Suprapubic skin (tissue), 4 donors: ENCODE data around the gene GATA1. TPM values are rescaled to one million over a fixed set of nuclear protein-coding genes. Genes with fewer than 3 reads are reported as not detected.

Source experiments
- DNase-seq, 2 donors: peaks; one replicate each; pipeline ENCODE4 v3.0.0-alpha.2; 2019; ENCODE audit warnings: low spot score in 2 of 2
- H3K27ac ChIP-seq: fragments of 200-600 bp; sonication (generic); one replicate; pipeline ENCODE4 v1.5.1; 2019
- H3K27me3 ChIP-seq: fragments of 200-600 bp; sonication (generic); one replicate; pipeline ENCODE4 v1.5.1; 2019
- H3K36me3 ChIP-seq: fragments of 200-600 bp; sonication (generic); one replicate; pipeline ENCODE4 v1.5.1; 2019
- H3K4me1 ChIP-seq: fragments of 200-600 bp; sonication (generic); one replicate; pipeline ENCODE4 v1.5.1; 2019
- H3K4me3 ChIP-seq: fragments of 200-600 bp; sonication (generic); one replicate; pipeline ENCODE4 v1.5.1; 2019; ENCODE audit warnings: mild to moderate bottlenecking
- H3K9me3 ChIP-seq: fragments of 200-600 bp; sonication (generic); one replicate; pipeline ENCODE4 v1.5.1; 2019
- CTCF ChIP-seq, 2 donors: fragments of 200-600 bp in 1 of 2; fragments of 450-650 bp in 1 of 2; sonication (generic) in 1 of 2; IDR thresholded peaks; one replicate each; pipeline ENCODE4 v1.5.1; 2016 to 2019; ENCODE audit warnings: antibody characterized with exemption in 2 of 2, mild to moderate bottlenecking in 1 of 2, moderate library complexity in 1 of 2
- EP300 ChIP-seq: sonication (generic); formaldehyde crosslinking; IDR thresholded peaks from one replicate; pipeline ENCODE4 v1.6.1; 2017; ENCODE audit warnings: antibody characterized with exemption
- POLR2A ChIP-seq, 2 donors: fragments of 450-650 bp; IDR thresholded peaks; one replicate each; pipeline ENCODE4 v1.6.1; 2017; ENCODE audit warnings: antibody characterized with exemption in 2 of 2, mild to moderate bottlenecking in 2 of 2, moderate library complexity in 2 of 2
- POLR2AphosphoS5 ChIP-seq, 3 donors: sonication (generic); formaldehyde crosslinking; IDR thresholded peaks; one replicate each; pipeline ENCODE4 v1.6.1; 2017; ENCODE audit warnings: antibody characterized with exemption in 3 of 3
- WGBS: methylation state at CpG from one replicate; pipeline ENCODE4 v1.1.5; 2018; 5-methylcytosine and 5-hydroxymethylcytosine counted together
- total RNA-seq, 4 donors: library from RNA; depleted of rRNA; stranded (reverse); fragments of >200 nt; gene quantifications; one replicate each; pipeline ENCODE4 v1.1.0, GENCODE V29; 2016

The GATA1 gene
- total RNA-seq, 4 donors from 2014 or later: not detected

GRCh38 chrX:48839686-48840085 is 53.3 kb downstream of the GATA1 start:
- H3K9me3 ChIP-seq: no peaks in the 10 kb centered on the region
- peak in 1 of 2 donors; percentile 6 for DNase-seq
- 85% methylated on average over 10 of the region's 10 CpGs for WGBS
- peaks cover 5% of the 10 kb centered on the region for H3K27me3 ChIP-seq
- H3K4me1 ChIP-seq: peaks cover 6% of the 10 kb centered on the region
- no peak for TF ChIP-seq POLR2A (IDR thresholded peaks at IDR 0.05)
- TF ChIP-seq EP300: no peak
- no peak for TF ChIP-seq POLR2AphosphoS5 (IDR thresholded peaks at IDR 0.05)
- TF ChIP-seq CTCF (IDR thresholded peaks at IDR 0.05): no peak
- H3K36me3 ChIP-seq: no peaks in the 10 kb centered on the region
- H3K4me3 ChIP-seq: no peak overlapping the region
- H3K27ac ChIP-seq: no peak overlapping the region

Other genes with a start within 250 kb of the GATA1 start
- 10 to 100 TPM; 12.9 to 21.2 (median 17.3) TPM for gene TBC1D25, start 246.9 kb upstream of the GATA1 start, total RNA-seq
- gene RBM3, start 212.1 kb upstream of the GATA1 start, total RNA-seq: 100 to 1,000 TPM; 167 to 245 (median 204) TPM
- 100 to 1,000 TPM in 1 of 4 donors, 10 to 100 TPM in 3; 71.1 to 105 (median 93.2) TPM for gene WDR13, start 189.1 kb upstream of the GATA1 start, total RNA-seq
- gene WAS, start 102.8 kb upstream of the GATA1 start, total RNA-seq: 1 to 10 TPM in 3 of 4 donors, under 1 TPM in 1; 0.68 to 5.2 (median 3.5) TPM
- 10 to 100 TPM in 1 of 4 donors, 1 to 10 TPM in 3; 5.9 to 15.1 (median 8.7) TPM for gene SUV39H1, start 89.9 kb upstream of the GATA1 start, total RNA-seq
- gene GLOD5, start 24.8 kb upstream of the GATA1 start, total RNA-seq: not detected
- 100 to 1,000 TPM in 1 of 4 donors, 10 to 100 TPM in 3; 67.3 to 129 (median 93.2) TPM for gene HDAC6, start 15.5 kb downstream of the GATA1 start, total RNA-seq
- not detected for gene ERAS, start 39.9 kb downstream of the GATA1 start, total RNA-seq
- 1 to 10 TPM; 1.5 to 9.0 (median 2.4) TPM for gene PCSK1N, start 49.0 kb downstream of the GATA1 start, total RNA-seq
- 10 to 100 TPM; 40.8 to 60.5 (median 43.4) TPM for gene TIMM17B, start 111.2 kb downstream of the GATA1 start, total RNA-seq
- gene PQBP1, start 111.3 kb downstream of the GATA1 start, total RNA-seq: 10 to 100 TPM; 51.8 to 88.3 (median 71.9) TPM
- gene SLC35A2, start 125.1 kb downstream of the GATA1 start, total RNA-seq: 10 to 100 TPM; 17.1 to 32.3 (median 24.3) TPM
- 10 to 100 TPM in 1 of 4 donors, 1 to 10 TPM in 3; 6.2 to 18.2 (median 8.7) TPM for gene PIM2, start 132.4 kb downstream of the GATA1 start, total RNA-seq
- gene OTUD5, start 171.0 kb downstream of the GATA1 start, total RNA-seq: 10 to 100 TPM; 32.3 to 50.1 (median 46.2) TPM
- 1 to 10 TPM in 3 of 4 donors, under 1 TPM in 1; 0.55 to 2.8 (median 1.3) TPM for gene KCND1, start 185.3 kb downstream of the GATA1 start, total RNA-seq
- 10 to 100 TPM; 26.8 to 67.7 (median 35.2) TPM for gene GRIPAP1, start 215.7 kb downstream of the GATA1 start, total RNA-seq